Smooth muscle cell (in vitro differentiated cells): Measurements from ENCODE around the gene GJB4. TPM values are rescaled to one million over a fixed set of nuclear protein-coding genes. Genes with fewer than 3 reads are reported as not detected.
A peak's percentile ranks its signal among the peaks of the same experiment; 100 is the strongest.
"Not testable (repeated sequence)": the region's sequence is repeated elsewhere in the genome, so short reads cannot be mapped to it uniquely, and the experiment has no call there.

Experiments used
- DNase-seq: peaks from one replicate; lab custom pipeline; 2025; ENCODE audit not compliant: unreplicated experiment; lab: John Stamatoyannopoulos, UW
- H2AFZ ChIP-seq: fragments of 200-600 bp; sonication (generic); 2 replicates; pipeline ENCODE4 v1.6.0; 2016; ENCODE audit warnings: antibody characterized with exemption, low read depth, mild to moderate bottlenecking
- H3F3A ChIP-seq: fragments of 200-600 bp; sonication (generic); 2 replicates; pipeline ENCODE4 v1.6.0; 2017; ENCODE audit warnings: antibody characterized with exemption, low read depth
- H3K27ac ChIP-seq: fragments of 200-600 bp; sonication (generic); 2 replicates; pipeline ENCODE4 v1.5.1; 2016; ENCODE audit warnings: low read depth, mild to moderate bottlenecking
- H3K27me3 ChIP-seq: fragments of 200-600 bp; sonication (generic); 2 replicates; pipeline ENCODE4 v1.6.1; 2016; ENCODE audit warnings: low read depth, mild to moderate bottlenecking
- H3K36me3 ChIP-seq: fragments of 200-600 bp; sonication (generic); 2 replicates; pipeline ENCODE4 v1.5.1; 2016; ENCODE audit warnings: low read depth
- H3K4me1 ChIP-seq: fragments of 200-600 bp; sonication (generic); 2 replicates; pipeline ENCODE4 v1.5.1; 2016; ENCODE audit warnings: low read depth
- H3K4me2 ChIP-seq: fragments of 200-600 bp; sonication (generic); 2 replicates; pipeline ENCODE4 v1.6.0; 2016; ENCODE audit warnings: mild to moderate bottlenecking
- H3K4me3 ChIP-seq: fragments of 200-600 bp; sonication (generic); 2 replicates; pipeline ENCODE4 v1.5.1; 2016; ENCODE audit warnings: mild to moderate bottlenecking
- H3K79me2 ChIP-seq: fragments of 200-600 bp; sonication (generic); 2 replicates; pipeline ENCODE4 v1.6.0; 2016; ENCODE audit warnings: low read depth, mild to moderate bottlenecking
- H3K9ac ChIP-seq: fragments of 200-600 bp; sonication (generic); 2 replicates; pipeline ENCODE4 v1.6.0; 2016; ENCODE audit warnings: low read depth
- H3K9me3 ChIP-seq: fragments of 200-600 bp; sonication (generic); replicated peaks from 2 replicates; pipeline ENCODE4 v1.5.1; 2016; ENCODE audit warnings: low read depth
- H4K20me1 ChIP-seq: fragments of 200-600 bp; sonication (generic); 2 replicates; pipeline ENCODE4 v1.6.0; 2016; ENCODE audit warnings: low read depth
- CTCF ChIP-seq: fragments of 200-600 bp; sonication (generic); IDR thresholded peaks from 2 replicates; pipeline ENCODE4 v1.5.1; 2017; ENCODE audit warnings: borderline replicate concordance, mild to moderate bottlenecking, antibody characterized with exemption; ENCODE audit not compliant: insufficient read depth, poor library complexity, severe bottlenecking
- WGBS: methylation state at CpG from one replicate; pipeline ENCODE4 v1.1.7; 2016; ENCODE audit warnings: low lambda C conversion rate; 5-methylcytosine and 5-hydroxymethylcytosine counted together
- polyA plus RNA-seq: library from polyadenylated mRNA; unstranded; fragments of >200 nt; fragmentation: Nextera tagmentation; extraction: Ambion mirVana; gene quantifications from 2 replicates; pipeline ENCODE4 v1.2.1, GENCODE V29; 2016
- total RNA-seq: library from RNA; depleted of rRNA; stranded (reverse); fragments of >200 nt; gene quantifications from 2 replicates; pipeline ENCODE4 v1.2.3, GENCODE V29; 2014

The GJB4 gene
- total and polyA plus RNA-seq, 2 experiments from 2014 or later, result 0.67 TPM; not detected in 1

GRCh38 chr1:34771573-34772371 lies 12.2 kb downstream of the GJB4 start:
- peak overlapping the region; percentile 36 for H3K4me2 ChIP-seq
- no peak for TF ChIP-seq CTCF
- H3K9ac ChIP-seq, result no peak overlapping the region
- H3K27ac ChIP-seq, result no peak overlapping the region
- H3K79me2 ChIP-seq, result no peaks in the 10 kb centered on the region
- no peaks in the 10 kb centered on the region for H4K20me1 ChIP-seq
- no peak overlapping the region for H3K4me3 ChIP-seq
- 82% methylated on average over 16 of the region's 16 CpGs for WGBS
- no peak for DNase-seq
- H2AFZ ChIP-seq, result no peak overlapping the region
- H3K27me3 ChIP-seq, result no peaks in the 10 kb centered on the region
- H3F3A ChIP-seq, result no peaks in the 10 kb centered on the region
- H3K9me3 ChIP-seq, result no peaks in the 10 kb centered on the region
- no peaks in the 10 kb centered on the region for H3K36me3 ChIP-seq
- no peaks in the 10 kb centered on the region for H3K4me1 ChIP-seq

DNA sequence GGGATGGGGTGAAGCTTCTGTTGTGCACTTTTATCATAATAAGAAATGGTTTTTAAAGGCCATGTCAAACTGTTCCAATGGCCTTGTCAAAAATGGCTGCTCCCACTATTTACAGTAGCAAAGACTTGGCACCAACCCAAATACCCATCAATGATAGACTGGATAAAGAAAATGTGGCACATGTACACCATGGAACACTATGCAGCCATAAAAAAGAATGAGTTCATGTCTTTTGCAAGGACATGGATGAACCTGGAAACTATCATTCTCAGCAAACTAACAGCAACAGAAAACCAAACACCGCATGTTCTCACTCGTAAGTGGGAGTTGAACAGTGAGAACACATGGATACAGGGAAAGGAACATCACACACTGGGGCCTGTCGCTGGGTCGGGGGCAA lies 13.6 kb downstream of the GJB4 start:
- not testable (repeated sequence) for H2AFZ ChIP-seq, H3K9ac ChIP-seq, H3F3A ChIP-seq, H4K20me1 ChIP-seq, H3K36me3 ChIP-seq, H3K9me3 ChIP-seq, H3K4me2 ChIP-seq, H3K79me2 ChIP-seq, H3K4me3 ChIP-seq, DNase-seq, H3K4me1 ChIP-seq, H3K27ac ChIP-seq, H3K27me3 ChIP-seq
- 96% methylated on average over 4 of the region's 4 CpGs for WGBS

GRCh38 chr1:34774957-34775356 lies 15.4 kb downstream of the GJB4 start:
- H3K9ac ChIP-seq, result no peak overlapping the region
- DNase-seq, result no peak
- H3K27ac ChIP-seq, result no peak overlapping the region
- H3K27me3 ChIP-seq, result peaks cover 15% of the 10 kb centered on the region
- H3F3A ChIP-seq, result no peaks in the 10 kb centered on the region
- no peak overlapping the region for H3K4me3 ChIP-seq
- no peaks in the 10 kb centered on the region for H3K36me3 ChIP-seq
- H3K9me3 ChIP-seq, result no peaks in the 10 kb centered on the region
- TF ChIP-seq CTCF, result no peak
- no peak overlapping the region for H2AFZ ChIP-seq
- 82% methylated on average over 8 of the region's 8 CpGs for WGBS
- no peak overlapping the region for H3K4me2 ChIP-seq
- H3K4me1 ChIP-seq, result no peaks in the 10 kb centered on the region
- no peaks in the 10 kb centered on the region for H3K79me2 ChIP-seq
- H4K20me1 ChIP-seq, result no peaks in the 10 kb centered on the region

GRCh38 chr1:34776911-34777310 lies 17.4 kb downstream of the GJB4 start:
- TF ChIP-seq CTCF, result no peak
- no peak overlapping the region for H2AFZ ChIP-seq
- 83% methylated on average over 3 of the region's 3 CpGs for WGBS
- DNase-seq, result no peak
- H3K4me1 ChIP-seq, result peaks cover 9% of the 10 kb centered on the region
- H3K27ac ChIP-seq, result no peak overlapping the region
- no peaks in the 10 kb centered on the region for H3F3A ChIP-seq
- no peaks in the 10 kb centered on the region for H3K36me3 ChIP-seq
- no peak overlapping the region for H3K4me3 ChIP-seq
- no peak overlapping the region for H3K9ac ChIP-seq
- H4K20me1 ChIP-seq, result no peaks in the 10 kb centered on the region
- H3K27me3 ChIP-seq, result peaks cover 35% of the 10 kb centered on the region
- no peak overlapping the region for H3K4me2 ChIP-seq
- H3K9me3 ChIP-seq, result no peaks in the 10 kb centered on the region
- H3K79me2 ChIP-seq, result no peaks in the 10 kb centered on the region
